NCI-H2196 (cell line): ENCODE measurements around the gene VAMP2.
A peak's percentile ranks its signal among the peaks of the same experiment; 100 is the strongest.

Source experiments
- DNase-seq: peaks from one replicate; lab custom pipeline; 2025; ENCODE audit not compliant: unreplicated experiment; lab: John Stamatoyannopoulos, UW

Gene VAMP2

GRCh38 chr17:8143581-8144400 lies 19.0 kb downstream of the VAMP2 start:
- no peak for DNase-seq

GRCh38 chr17:8142887-8143580 lies 19.7 kb downstream of the VAMP2 start:
- DNase-seq = no peak

- DNase-seq = no peak
Measured at GRCh38 chr17:8142158-8142886, 20.4 kb downstream of the VAMP2 start.

DNA sequence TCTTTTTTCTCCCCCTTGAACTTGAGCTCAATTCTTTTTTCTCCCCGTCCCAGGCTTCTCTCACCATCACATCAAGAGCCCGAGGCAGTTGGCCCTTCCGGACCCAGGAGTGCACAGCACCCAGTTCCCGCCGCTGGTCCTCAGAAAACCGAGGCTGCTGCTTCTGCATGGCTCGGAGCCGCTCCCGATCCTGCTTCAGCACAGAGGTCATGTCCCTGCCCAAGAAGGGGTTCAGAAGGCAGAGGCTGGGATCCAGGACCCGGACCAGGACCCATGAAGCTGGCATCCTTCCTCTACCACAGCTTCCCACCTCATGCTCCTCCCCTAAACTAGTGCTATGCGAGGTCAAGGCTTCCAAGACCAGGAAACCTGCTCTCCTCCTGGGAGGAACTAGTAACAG lies 21.0 kb downstream of the VAMP2 start:
- no peak for DNase-seq

GRCh38 chr17:8141045-8141444 lies 21.7 kb downstream of the VAMP2 start:
- no peak for DNase-seq

DNA sequence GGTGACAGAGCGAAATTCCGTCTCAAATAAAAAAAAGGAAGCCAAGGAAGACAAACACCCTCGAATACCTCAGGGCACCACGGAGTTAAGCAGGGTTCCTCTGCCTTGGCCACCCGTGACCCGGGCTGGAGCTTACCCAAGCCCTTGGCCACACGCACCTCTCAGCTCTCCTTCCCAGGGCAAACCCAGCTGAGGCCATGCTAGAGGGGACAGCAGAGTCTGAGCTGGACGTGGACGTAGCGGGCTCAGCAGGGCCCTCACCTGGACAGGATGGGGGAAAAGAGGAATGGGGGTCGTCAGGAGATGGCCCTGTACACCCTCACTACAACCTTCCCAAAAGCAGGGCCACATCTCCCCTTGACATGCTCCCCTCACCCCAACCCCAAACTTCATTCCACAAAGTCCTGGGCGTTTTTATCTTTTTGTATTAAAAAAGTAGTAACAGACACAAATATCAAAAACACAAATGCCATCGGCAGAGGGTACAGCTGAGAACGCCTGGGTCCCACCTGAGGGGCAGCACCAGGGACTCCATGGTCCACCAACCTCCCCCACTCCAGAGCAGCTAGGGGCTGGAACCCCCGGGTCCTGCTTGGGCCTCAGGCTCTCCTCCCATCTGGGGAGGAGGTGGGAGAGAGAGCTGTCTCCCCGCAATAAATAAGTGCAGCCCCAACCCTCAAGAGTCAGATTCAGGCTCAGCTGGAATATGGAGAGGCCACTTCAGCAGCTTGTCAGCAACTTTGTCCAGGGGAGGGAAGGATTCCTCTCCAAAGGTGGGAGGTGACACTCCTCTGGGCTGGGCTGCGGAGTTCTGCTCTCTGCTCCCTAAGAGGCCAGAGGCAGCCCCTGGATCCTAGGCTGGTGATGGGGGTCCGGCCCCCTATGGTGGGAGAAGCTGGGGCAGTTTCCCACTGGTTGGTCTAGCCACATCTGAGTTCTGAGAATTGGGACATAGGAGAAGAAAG lies 22.4 kb downstream of the VAMP2 start:
- DNase-seq = no peak

DNA sequence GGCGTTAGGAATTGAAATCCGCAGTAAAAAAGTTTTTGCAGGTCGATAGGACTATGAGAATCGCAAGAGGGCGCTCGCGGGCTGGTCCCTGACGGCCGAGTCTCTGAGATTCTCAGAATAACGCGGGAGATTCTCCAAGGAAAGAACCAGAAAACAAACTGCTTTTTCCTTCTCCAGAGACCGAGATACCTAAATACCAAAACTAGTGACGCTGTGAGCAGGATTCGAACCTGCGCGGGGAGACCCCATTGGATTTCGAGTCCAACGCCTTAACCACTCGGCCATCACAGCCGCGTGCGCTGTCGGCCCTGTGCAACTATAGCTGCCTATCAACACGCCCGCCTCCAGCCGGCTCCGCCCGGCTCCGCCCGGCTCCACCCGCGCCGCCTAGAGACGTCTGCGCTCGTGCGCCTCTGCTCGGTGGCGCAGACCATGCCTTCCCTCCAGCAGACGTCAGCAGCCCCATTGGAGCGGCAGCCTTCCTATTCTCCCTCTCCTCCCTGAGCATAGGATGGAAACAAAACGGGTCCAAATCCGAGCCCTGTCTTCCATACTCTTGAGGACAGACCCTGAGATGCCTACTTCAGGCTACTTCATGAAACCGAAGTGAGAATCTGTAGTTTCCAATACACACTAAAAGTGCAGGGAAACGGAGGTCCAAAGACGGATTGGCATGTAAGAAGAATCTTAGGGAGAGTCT lies 23.9 kb downstream of the VAMP2 start:
- peak; percentile 96 for DNase-seq

DNA sequence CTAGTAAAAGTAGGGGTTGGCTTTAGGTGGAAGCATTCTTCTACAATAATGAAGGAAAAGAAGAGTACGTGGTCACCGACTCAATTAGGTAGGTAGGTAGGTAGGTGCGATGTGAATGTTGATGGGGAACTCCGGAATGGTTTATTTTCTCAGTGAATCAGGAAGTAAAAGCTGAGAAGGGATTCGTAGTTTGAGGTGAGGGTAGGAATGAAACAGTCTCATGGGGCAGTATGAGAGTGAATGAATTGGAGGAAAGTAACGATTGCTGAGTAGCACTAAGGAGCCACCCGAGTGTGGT lies 24.4 kb downstream of the VAMP2 start:
- no peak for DNase-seq

DNA sequence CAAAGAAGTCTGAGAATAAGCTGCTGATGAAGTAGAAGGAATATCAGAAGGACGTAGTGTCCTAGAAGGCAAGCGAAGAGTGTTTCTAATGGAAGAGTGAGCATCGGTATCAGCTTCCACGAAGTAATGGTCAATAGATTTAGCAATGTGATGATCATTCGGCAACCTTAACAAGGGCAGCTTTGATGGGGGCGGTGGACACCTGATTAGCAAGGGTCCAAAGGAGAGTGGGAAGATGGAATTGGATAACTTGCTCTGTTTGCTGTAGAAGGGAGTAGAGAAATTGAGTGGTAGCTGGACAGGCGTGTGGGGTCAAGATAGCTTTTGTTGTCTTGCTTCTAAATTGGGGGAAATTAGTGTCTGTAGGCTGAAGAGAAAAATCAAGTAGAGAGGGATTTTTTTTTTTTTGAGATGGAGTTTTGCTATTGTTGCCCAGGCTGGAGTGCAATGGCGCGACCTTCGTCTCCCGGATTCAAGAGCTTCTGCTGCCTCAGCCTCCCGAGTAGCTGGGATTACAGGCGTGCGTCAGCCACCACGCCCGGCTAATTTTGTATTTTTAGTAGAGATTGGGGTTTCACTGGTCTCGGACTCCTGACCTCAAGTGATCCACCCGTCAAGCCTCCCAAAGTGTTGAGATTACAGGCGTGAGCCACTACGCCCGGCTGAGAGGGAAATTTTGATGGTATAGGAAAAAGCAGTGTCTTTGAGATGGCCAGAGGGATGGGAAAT lies 24.9 kb downstream of the VAMP2 start:
- DNase-seq = no peak

DNA sequence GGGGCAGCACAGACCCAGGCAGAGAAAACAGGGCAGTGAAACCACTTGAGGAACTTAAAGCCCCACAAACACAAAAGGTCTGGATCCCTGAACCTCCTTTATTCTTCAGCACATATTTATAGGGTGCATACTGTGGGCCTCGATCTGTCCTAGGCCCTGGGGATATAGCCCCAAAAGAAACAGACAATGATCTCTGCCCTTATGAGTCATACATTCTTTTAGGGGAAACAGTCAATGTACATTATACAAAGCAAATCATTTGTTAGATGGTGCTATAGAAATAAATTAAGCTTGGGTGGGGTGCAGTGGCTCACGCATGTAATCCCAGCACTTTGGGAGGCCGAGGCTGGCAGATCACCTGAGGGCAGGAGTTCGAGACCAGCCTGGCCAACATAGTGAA lies 28.8 kb downstream of the VAMP2 start:
- DNase-seq = no peak

DNA sequence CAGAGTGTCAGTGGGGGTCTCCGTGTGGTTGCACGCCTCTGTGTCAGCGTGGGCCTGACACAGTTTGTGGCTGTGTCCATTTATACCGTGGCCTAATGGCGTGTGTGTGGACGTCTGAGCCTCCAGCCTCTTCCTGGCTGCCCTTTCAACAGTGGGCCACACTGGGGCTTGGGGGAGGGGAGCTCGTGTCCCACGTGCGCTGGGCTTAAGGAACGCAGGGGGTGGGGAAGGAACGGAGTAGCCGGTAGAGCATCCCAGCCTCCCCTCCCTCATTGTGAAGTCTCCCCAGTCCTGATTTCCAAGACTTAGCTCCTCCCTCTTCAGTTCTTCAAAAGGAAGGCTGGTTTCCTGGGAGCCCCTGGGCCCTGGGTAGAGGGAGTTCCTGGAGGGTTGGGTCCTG lies 29.3 kb downstream of the VAMP2 start:
- no peak for DNase-seq

DNA sequence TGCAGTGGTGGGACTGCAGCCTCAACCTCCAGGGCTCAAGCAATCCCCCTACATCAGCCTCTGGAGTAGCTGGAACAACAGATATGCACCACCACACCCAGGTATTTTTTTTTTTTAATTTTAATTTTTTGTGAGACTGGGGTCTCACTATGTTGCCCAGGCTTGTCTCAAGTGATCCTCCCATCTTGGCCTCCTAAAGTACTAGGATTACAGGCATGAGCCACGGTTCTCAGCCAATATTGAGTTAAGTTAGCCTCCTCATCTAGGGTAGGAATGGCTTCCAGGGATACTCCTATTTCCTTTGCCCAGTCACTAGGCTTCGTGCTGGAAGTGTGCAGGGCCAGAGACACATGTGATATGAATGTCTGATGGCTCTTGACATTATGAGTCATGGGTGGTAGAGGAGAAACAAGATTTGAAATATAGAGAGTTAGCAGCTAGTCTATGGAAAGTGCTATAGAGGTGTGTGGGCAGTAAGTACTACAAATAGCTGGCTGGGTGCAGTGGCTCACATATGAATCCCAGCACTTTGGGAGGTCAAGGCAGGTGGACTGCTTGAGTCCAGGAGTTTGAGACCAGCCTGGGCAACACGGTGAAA lies 30.8 kb downstream of the VAMP2 start:
- no peak for DNase-seq

GRCh38 chr17:8128125-8128784 lies 34.5 kb downstream of the VAMP2 start:
- DNase-seq = no peak

DNA sequence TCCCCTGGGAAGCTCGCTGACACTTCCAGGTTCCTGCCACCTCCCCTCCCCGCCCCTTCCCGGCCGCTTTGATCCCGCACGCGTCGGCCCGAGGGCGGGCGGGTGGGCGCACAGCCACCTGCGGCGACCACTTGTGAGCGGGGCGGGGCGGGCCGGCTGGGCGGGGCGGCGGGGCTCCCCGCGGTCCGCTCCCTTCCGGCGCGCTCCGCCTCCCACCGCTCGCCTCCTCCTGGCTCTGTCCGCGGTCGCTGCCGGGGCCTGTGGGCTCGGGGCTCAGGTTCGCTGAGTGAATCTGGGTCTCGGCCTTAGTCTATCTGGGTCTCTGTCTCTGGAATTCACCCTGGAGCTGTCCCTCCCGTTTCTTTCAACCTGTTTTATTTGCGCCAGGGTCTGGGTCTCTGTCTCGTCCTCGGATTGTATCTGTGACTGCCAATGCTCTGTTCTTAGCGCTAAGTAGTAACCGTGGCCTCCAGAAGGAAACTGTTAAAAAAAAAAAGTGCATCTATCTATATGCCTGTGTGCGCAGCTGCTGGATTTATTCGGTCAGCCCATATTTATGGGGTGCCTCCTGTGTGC lies 36.2 kb downstream of the VAMP2 start:
- DNase-seq = no peak

DNA sequence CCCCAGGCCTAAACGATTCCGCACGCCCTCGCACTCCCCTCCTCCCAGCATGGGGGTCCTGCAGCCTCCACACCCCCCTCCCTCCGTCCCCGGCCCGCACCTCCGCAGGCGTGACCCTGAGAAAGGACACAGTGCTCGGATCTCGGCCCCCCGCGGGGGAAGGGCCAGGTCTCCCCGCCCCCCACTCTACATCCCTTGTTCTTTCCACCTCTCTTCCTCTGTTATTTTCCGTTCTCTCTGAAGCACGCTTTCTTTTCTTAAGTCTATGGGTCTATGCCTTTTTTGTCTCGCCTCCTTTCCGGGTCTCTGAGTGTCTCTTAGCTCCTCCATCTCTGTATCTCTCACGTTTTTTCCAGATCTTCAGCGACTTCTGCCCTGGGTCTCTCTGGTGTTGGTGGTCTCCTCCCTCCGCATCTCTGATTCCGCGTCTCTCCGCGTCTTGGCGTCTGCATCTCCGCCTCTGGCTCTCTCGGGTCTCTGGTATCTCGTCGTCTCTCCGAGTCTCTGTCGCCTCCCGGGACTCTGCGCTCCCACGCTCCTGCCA lies 36.7 kb downstream of the VAMP2 start:
- DNase-seq = no peak

DNA sequence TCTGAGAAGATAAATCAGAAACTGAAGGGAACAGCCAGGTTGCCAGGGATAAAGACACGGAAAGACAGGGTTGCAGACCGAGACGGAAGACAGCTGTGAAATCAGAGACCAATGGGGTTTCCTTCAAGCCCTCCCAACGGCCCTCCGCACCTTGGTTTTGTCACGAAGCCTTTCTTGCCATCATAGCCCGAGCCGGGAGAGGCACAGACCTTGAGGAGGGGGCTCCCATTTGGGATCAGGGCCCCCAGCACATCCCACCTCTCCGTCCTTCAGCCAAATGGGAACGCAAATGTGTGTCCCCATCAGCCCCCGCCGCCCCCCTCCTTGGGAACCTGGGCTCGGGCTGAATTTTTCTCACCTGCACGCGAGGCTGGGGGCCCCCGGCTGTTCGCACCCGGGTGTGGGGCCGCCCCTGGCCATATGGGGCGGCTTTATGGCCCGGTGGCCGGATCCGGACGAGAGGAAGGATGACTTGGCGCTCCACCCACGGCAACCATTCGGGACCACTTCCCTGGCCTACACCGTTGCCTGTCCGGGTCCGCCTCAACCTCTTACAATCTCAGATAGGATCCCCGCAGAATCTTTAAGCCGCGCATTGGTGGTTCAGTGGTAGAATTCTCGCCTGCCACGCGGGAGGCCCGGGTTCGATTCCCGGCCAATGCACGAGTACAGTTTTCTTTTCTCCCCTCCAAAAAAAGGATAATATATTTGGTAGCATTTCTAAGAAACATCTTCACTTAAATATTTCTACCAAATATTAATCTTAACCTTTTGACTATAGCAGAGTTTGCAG lies 37.4 kb downstream of the VAMP2 start:
- peak; percentile 40 for DNase-seq
